ENCODE results near the gene C16orf46. TPM values are rescaled to one million over a fixed set of nuclear protein-coding genes. Genes with fewer than 3 reads are reported as not detected.

Gene C16orf46
- total and polyA plus RNA-seq, 2 experiments from 2014 or later, result 0.59 to 1.4 TPM

DNA sequence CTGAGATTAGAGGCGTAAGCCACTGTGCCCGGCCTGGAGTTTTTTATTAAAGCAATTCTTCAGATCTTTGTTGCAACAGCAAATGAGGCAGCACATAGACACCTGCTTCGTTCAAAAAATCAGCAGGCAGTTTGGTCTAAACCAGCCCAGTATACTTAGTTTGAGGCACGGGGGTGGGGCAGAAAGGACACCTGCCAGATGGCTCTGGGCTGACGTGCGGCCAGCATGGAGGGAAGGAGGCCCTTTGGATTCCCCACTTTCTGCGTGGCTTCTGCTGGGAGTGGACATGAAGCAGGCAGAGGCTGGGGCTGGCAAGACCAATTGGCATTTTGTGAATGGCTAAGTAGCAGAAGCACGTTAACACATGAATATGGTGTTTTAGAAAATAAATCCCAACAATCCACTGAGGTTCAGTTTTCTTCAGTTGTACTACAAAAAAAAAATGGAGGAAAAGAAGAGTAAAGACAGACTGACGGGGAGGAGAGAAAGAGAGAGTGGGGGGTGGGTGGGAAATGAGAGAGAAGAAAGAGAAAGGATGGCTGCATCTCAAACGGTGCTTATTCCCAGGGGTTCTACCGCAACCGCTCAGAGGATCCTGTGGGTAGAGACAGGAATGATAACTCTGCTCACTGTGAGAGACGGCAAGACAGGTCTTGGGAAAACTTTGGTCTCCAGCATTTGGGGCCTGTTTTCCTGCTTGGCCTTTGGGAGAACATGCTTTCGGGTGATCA, 16.3 kb downstream of the C16orf46 start (continued):
- TF ChIP-seq, protein P1, sequence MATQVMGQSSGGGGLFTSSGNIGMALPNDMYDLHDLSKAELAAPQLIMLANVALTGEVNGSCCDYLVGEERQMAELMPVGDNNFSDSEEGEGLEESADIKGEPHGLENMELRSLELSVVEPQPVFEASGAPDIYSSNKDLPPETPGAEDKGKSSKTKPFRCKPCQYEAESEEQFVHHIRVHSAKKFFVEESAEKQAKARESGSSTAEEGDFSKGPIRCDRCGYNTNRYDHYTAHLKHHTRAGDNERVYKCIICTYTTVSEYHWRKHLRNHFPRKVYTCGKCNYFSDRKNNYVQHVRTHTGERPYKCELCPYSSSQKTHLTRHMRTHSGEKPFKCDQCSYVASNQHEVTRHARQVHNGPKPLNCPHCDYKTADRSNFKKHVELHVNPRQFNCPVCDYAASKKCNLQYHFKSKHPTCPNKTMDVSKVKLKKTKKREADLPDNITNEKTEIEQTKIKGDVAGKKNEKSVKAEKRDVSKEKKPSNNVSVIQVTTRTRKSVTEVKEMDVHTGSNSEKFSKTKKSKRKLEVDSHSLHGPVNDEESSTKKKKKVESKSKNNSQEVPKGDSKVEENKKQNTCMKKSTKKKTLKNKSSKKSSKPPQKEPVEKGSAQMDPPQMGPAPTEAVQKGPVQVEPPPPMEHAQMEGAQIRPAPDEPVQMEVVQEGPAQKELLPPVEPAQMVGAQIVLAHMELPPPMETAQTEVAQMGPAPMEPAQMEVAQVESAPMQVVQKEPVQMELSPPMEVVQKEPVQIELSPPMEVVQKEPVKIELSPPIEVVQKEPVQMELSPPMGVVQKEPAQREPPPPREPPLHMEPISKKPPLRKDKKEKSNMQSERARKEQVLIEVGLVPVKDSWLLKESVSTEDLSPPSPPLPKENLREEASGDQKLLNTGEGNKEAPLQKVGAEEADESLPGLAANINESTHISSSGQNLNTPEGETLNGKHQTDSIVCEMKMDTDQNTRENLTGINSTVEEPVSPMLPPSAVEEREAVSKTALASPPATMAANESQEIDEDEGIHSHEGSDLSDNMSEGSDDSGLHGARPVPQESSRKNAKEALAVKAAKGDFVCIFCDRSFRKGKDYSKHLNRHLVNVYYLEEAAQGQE (IDR thresholded peaks at IDR 0.05; ENCODE audit: unreplicated experiment), result no peak
- TF ChIP-seq EZH2phosphoT487 (IDR thresholded peaks at IDR 0.05; ENCODE audit: unreplicated experiment), result no peak
- TF ChIP-seq, protein P2, sequence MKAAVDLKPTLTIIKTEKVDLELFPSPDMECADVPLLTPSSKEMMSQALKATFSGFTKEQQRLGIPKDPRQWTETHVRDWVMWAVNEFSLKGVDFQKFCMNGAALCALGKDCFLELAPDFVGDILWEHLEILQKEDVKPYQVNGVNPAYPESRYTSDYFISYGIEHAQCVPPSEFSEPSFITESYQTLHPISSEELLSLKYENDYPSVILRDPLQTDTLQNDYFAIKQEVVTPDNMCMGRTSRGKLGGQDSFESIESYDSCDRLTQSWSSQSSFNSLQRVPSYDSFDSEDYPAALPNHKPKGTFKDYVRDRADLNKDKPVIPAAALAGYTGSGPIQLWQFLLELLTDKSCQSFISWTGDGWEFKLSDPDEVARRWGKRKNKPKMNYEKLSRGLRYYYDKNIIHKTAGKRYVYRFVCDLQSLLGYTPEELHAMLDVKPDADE (IDR thresholded peaks at IDR 0.05), result no peak

DNA sequence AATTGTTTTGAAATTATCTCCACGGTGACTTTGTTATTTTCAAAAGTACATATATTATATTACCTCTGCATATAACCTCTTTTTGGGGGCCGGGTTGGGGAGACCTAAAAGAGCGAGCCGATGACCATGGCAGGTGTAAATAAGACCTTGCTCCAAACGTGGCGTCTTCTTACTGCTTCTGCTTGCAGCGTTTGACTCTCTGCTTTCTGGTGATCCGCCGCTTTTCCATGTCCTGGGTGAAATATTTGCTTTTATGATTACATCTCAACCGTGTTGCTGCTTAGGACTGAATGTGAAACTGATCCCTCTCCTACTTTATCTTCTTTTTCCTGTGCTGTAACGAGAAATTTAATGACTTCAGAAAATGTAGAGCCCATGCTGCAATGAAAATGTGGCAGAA, 23.3 kb downstream of the C16orf46 start:
- H3K36me3 Mint-ChIP-seq (ENCODE audit: low read depth), result peaks cover 7% of the 10 kb centered on the region; the same call in 2 of the 3 replicates

More for the DNA sequence above, 23.3 kb downstream of the C16orf46 start:
- Histone ChIP-seq H4K20me1 (replicated peaks; ENCODE audit: insufficient read depth) (no peaks in the 10 kb centered on the region; the same call in 1 of the 2 replicates), H3K4me1 (ENCODE audit: insufficient read depth) (no peaks in the 10 kb centered on the region), H3K4me3 (no peak overlapping the region), H3F3A (replicated peaks; ENCODE audit: low read depth) (no peaks in the 10 kb centered on the region), H2AFZ (no peak overlapping the region), H3K27ac (ENCODE audit: low read depth) (no peak overlapping the region), H3K36me3 (ENCODE audit: insufficient read depth) (no peaks in the 10 kb centered on the region), H3K27me3 (ENCODE audit: insufficient read depth) (no peaks in the 10 kb centered on the region), H3K79me2 (replicated peaks; ENCODE audit: insufficient read depth) (no peaks in the 10 kb centered on the region), H3K4me2 (no peak overlapping the region), H3K9me2 (ENCODE audit: insufficient read depth) (no peaks in the 10 kb centered on the region)
- Mint-ChIP-seq H3K27ac (no peak overlapping the region), H3K27me3 (ENCODE audit: insufficient read depth, low read depth, poor library complexity) (no peaks in the 10 kb centered on the region), H3K9me3 (peaks cover 18% of the 10 kb centered on the region), H3K4me3 (no peak overlapping the region), H3K4me1 (no peaks in the 10 kb centered on the region)
- TF ChIP-seq ZNF114 (CRISPR knock-in tag; IDR thresholded peaks at IDR 0.05) (no peak), NANOG (IDR thresholded peaks at IDR 0.05; ENCODE audit: borderline replicate concordance) (no peak), JUNB (IDR thresholded peaks at IDR 0.05; ENCODE audit: unreplicated experiment) (no peak)
- TF ChIP-seq, protein P1 (IDR thresholded peaks at IDR 0.05; ENCODE audit: unreplicated experiment), result no peak
- TF ChIP-seq, protein P3, sequence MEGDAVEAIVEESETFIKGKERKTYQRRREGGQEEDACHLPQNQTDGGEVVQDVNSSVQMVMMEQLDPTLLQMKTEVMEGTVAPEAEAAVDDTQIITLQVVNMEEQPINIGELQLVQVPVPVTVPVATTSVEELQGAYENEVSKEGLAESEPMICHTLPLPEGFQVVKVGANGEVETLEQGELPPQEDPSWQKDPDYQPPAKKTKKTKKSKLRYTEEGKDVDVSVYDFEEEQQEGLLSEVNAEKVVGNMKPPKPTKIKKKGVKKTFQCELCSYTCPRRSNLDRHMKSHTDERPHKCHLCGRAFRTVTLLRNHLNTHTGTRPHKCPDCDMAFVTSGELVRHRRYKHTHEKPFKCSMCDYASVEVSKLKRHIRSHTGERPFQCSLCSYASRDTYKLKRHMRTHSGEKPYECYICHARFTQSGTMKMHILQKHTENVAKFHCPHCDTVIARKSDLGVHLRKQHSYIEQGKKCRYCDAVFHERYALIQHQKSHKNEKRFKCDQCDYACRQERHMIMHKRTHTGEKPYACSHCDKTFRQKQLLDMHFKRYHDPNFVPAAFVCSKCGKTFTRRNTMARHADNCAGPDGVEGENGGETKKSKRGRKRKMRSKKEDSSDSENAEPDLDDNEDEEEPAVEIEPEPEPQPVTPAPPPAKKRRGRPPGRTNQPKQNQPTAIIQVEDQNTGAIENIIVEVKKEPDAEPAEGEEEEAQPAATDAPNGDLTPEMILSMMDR (conservative IDR thresholded peaks at IDR 0.05; ENCODE audit: low read depth in 2 of 2), result no peak
- DNase-seq (ENCODE audit: low spot score) (no peak), ATAC-seq (no peak)

Data from GM23338 (cell line).